Stimulated activated CD8-positive, alpha-beta memory T cell treated with anti-CD3 and anti-CD28 coated beads, Interleukin-4, amount 100 ng/mL, for 1 hour (primary cell): ENCODE data around the gene ZNF592.
"Not testable (repeated sequence)": the region's sequence is repeated elsewhere in the genome, so short reads cannot be mapped to it uniquely, and the experiment has no call there.

Experiments
- DNase-seq, 2 donors: peaks; one replicate each; pipeline ENCODE4 v3.0.0-alpha.2; 2020; ENCODE audit warnings: low read depth in 2 of 2, low spot score in 1 of 2

ZNF592 gene

GRCh38 chr15:84748274-84749110 lies at the start of gene ZNF592:
ZNF592 (plus strand) TSS chr15:84748592; CDS start chr15:84782676, 34,084 bp downstream.
- peak; percentile 62 to 68 for DNase-seq

- DNase-seq: no peak
Measured at GRCh38 chr15:84699538-84700191, 48.7 kb upstream of the ZNF592 start.

GRCh38 chr15:84702961-84703482 lies 45.4 kb upstream of the ZNF592 start:
- DNase-seq: no peak

GRCh38 chr15:84703808-84704207 lies 44.6 kb upstream of the ZNF592 start:
- DNase-seq: no peak

GRCh38 chr15:84714372-84714771 lies 34.0 kb upstream of the ZNF592 start:
- DNase-seq: no peak

GRCh38 chr15:84714821-84715220 lies 33.6 kb upstream of the ZNF592 start:
- no peak for DNase-seq

GRCh38 chr15:84715441-84716035 lies 32.9 kb upstream of the ZNF592 start:
- no peak for DNase-seq

GRCh38 chr15:84716036-84716732 lies 32.2 kb upstream of the ZNF592 start, which contains the start of gene SEC11A:
SEC11A (minus strand) TSS chr15:84716139; CDS start chr15:84716075, 64 bp downstream.
- DNase-seq: peak; percentile 75 to 81

GRCh38 chr15:84721371-84721770 lies 27.0 kb upstream of the ZNF592 start:
- no peak for DNase-seq

- no peak for DNase-seq
Measured at GRCh38 chr15:84722628-84723027, 25.8 kb upstream of the ZNF592 start.

GRCh38 chr15:84725001-84725491 lies 23.3 kb upstream of the ZNF592 start:
- DNase-seq: no peak

GRCh38 chr15:84727429-84727828 lies 21.0 kb upstream of the ZNF592 start:
- no peak for DNase-seq

- no peak for DNase-seq
Measured at GRCh38 chr15:84731774-84732173, 16.6 kb upstream of the ZNF592 start.

- peak in 1 of 2 donors; percentile 46 for DNase-seq
Measured at GRCh38 chr15:84734794-84735479, 13.5 kb upstream of the ZNF592 start.

- DNase-seq: not testable (repeated sequence)
Measured at GRCh38 chr15:84735480-84736061, 12.8 kb upstream of the ZNF592 start.

- DNase-seq: no peak
Measured at GRCh38 chr15:84736375-84736774, 12.0 kb upstream of the ZNF592 start.

GRCh38 chr15:84737005-84737404 lies 11.4 kb upstream of the ZNF592 start:
- DNase-seq: no peak

- DNase-seq: no peak
Measured at GRCh38 chr15:84740691-84741090, 7.7 kb upstream of the ZNF592 start.

GRCh38 chr15:84741121-84741520 lies 7.3 kb upstream of the ZNF592 start:
- DNase-seq: no peak
